SK-N-SH treated with all-trans-retinoic acid at 6 μM for 48 hours (cell line): Measurements from ENCODE around the gene PRDM7.

Source experiments
- ATAC-seq: fragments of 200-7000 bp; cut with Tn5 transposase; 3 replicates; pipeline ENCODE4 v1.9.1; 2020; ENCODE audit warnings: mild to moderate bottlenecking, moderate library complexity
- ARNTL ChIP-seq: fragments of 450-650 bp; formaldehyde crosslinking; IDR thresholded peaks from 2 replicates; pipeline ENCODE4 v1.5.0; 2020; ENCODE audit warnings: low read depth, mild to moderate bottlenecking, moderate library complexity, borderline replicate concordance
- BACH2 ChIP-seq: fragments of 250-450 bp; sonication (Bioruptor Pico); IDR thresholded peaks from 2 replicates; pipeline ENCODE4 v1.9.0; 2021; ENCODE audit warnings: mild to moderate bottlenecking, borderline replicate concordance
- CSDC2 ChIP-seq: fragments of 250-450 bp; sonication (Bioruptor Pico); IDR thresholded peaks from 2 replicates; pipeline ENCODE4 v1.5.0; 2020; ENCODE audit warnings: mild to moderate bottlenecking, moderate library complexity
- ESRRG ChIP-seq: fragments of 250-450 bp; sonication (Bioruptor Pico); IDR thresholded peaks from 2 replicates; pipeline ENCODE4 v1.6.1; 2021; ENCODE audit warnings: mild to moderate bottlenecking
- ISL1 ChIP-seq: fragments of 250-450 bp; sonication (Bioruptor Pico); IDR thresholded peaks from 2 replicates; pipeline ENCODE4 v2.1.2; 2022; ENCODE audit warnings: mild to moderate bottlenecking, moderate library complexity
- OSR1 ChIP-seq: fragments of 250-450 bp; sonication (Bioruptor Pico); IDR thresholded peaks from 2 replicates; pipeline ENCODE4 v1.8.0; 2022; ENCODE audit warnings: moderate library complexity, mild to moderate bottlenecking, inconsistent platforms
- PPARA ChIP-seq: fragments of 250-450 bp; sonication (Bioruptor Pico); IDR thresholded peaks from 2 replicates; pipeline ENCODE4 v1.5.0; 2020; ENCODE audit warnings: mild to moderate bottlenecking, borderline replicate concordance
- SNAI2 ChIP-seq: fragments of 250-450 bp; sonication (Bioruptor Pico); IDR thresholded peaks from 2 replicates; pipeline ENCODE4 v1.5.0; 2020; ENCODE audit warnings: mild to moderate bottlenecking, moderate library complexity
- TCF4 ChIP-seq: fragments of 250-450 bp; sonication (Bioruptor Pico); IDR thresholded peaks from 2 replicates; pipeline ENCODE4 v1.8.0; 2021; ENCODE audit warnings: mild to moderate bottlenecking, moderate library complexity, borderline replicate concordance
- ZC3H10 ChIP-seq: fragments of 250-450 bp; sonication (Bioruptor Pico); IDR thresholded peaks from 2 replicates; pipeline ENCODE4 v1.5.1; 2021; ENCODE audit warnings: mild to moderate bottlenecking, moderate library complexity
- ZFP3 ChIP-seq: fragments of 250-450 bp; sonication (Bioruptor Pico); IDR thresholded peaks from 2 replicates; pipeline ENCODE4 v1.5.0; 2020; ENCODE audit warnings: mild to moderate bottlenecking, moderate library complexity
- ZFP30 ChIP-seq: fragments of 450-650 bp; formaldehyde crosslinking; IDR thresholded peaks from 2 replicates; pipeline ENCODE4 v1.5.0; 2022; ENCODE audit warnings: mild to moderate bottlenecking, moderate library complexity
- ZNF565 ChIP-seq: fragments of 450-650 bp; formaldehyde crosslinking; conservative IDR thresholded peaks from 2 replicates; pipeline ENCODE4 v1.5.0; 2020; ENCODE audit warnings: low read depth, mild to moderate bottlenecking, moderate library complexity
- ZNF70 ChIP-seq: fragments of 450-650 bp; formaldehyde crosslinking; IDR thresholded peaks from 2 replicates; pipeline ENCODE4 v1.5.0; 2020; ENCODE audit warnings: mild to moderate bottlenecking, moderate library complexity
- ZNF8 ChIP-seq: fragments of 450-650 bp; formaldehyde crosslinking; IDR thresholded peaks from 2 replicates; pipeline ENCODE4 v1.5.0; 2020; ENCODE audit warnings: mild to moderate bottlenecking, moderate library complexity
- TF ChIP-seq, protein P1 (sequence below): fragments of 250-450 bp; sonication (Bioruptor Pico); IDR thresholded peaks from 2 replicates; pipeline ENCODE4 v1.5.1; 2020; ENCODE audit warnings: low read depth, mild to moderate bottlenecking, moderate library complexity
- TF ChIP-seq, protein P2 (sequence below): fragments of 250-450 bp; sonication (Bioruptor Pico); IDR thresholded peaks from 2 replicates; pipeline ENCODE4 v1.8.0; 2020; ENCODE audit warnings: mild to moderate bottlenecking, moderate library complexity, borderline replicate concordance
- TF ChIP-seq, protein P3 (sequence below): fragments of 250-450 bp; sonication (Bioruptor Pico); IDR thresholded peaks from 2 replicates; pipeline ENCODE4 v1.5.0; 2020; ENCODE audit warnings: mild to moderate bottlenecking, moderate library complexity
- TF ChIP-seq, protein P4 (sequence below): fragments of 250-450 bp; sonication (Bioruptor Pico); IDR thresholded peaks from 2 replicates; pipeline ENCODE4 v1.8.0; 2021; ENCODE audit warnings: low read depth, mild to moderate bottlenecking, moderate library complexity, borderline replicate concordance

Gene PRDM7

DNA sequence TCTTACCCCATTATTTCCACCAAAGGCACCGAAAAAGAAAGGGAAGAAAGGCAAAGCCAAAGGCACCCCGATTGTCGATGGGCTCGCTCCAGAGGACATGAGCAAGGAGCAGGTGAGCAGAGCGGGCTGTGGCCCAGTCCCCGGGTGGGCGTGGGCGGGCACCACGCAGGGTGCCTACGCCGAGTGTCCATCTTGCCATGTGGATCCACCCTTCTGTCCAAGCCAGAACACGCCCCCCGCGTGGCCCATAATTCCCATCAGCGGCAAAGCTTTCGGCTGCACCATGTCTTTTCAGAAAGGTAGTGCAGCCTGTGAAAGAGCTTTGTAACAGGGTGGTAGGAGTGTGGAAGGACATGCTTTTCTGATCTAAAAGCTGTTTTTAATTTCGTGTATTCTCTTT, 49.5 kb downstream of the PRDM7 start:
- TF ChIP-seq OSR1 (no peak), CSDC2 (CRISPR knock-in tag) (no peak)
- TF ChIP-seq, protein P1, sequence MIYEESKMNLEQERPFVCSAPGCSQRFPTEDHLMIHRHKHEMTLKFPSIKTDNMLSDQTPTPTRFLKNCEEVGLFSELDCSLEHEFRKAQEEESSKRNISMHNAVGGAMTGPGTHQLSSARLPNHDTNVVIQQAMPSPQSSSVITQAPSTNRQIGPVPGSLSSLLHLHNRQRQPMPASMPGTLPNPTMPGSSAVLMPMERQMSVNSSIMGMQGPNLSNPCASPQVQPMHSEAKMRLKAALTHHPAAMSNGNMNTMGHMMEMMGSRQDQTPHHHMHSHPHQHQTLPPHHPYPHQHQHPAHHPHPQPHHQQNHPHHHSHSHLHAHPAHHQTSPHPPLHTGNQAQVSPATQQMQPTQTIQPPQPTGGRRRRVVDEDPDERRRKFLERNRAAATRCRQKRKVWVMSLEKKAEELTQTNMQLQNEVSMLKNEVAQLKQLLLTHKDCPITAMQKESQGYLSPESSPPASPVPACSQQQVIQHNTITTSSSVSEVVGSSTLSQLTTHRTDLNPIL, result no peak
- TF ChIP-seq, all 23 proteins: peak for 0
- no peak for ATAC-seq

DNA sequence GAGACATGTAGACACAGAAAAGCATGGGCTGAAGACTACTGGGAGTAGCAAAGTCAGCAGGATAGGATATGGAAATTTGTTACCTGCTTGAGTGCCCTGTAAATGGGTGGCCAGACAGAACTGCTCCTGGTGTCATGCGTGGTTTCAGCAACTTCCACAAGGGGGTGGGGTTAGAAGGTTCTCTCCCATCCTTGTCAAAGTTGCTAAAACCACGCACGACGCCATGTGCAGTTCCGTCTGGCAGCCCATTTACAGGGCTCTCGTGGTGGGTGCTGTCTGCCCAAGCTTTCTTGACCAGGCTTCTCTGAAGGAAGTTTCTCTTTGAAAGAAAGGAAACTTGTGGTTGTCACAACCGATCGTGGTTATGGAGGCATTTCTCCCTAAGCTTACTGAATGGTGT, 51.0 kb downstream of the PRDM7 start:
- ATAC-seq, result no peak
- TF ChIP-seq ESRRG, result no peak
- TF ChIP-seq ZFP3 (CRISPR knock-in tag), result no peak
- TF ChIP-seq OSR1, result no peak
- no peak for TF ChIP-seq ZNF565 (CRISPR knock-in tag)

DNA sequence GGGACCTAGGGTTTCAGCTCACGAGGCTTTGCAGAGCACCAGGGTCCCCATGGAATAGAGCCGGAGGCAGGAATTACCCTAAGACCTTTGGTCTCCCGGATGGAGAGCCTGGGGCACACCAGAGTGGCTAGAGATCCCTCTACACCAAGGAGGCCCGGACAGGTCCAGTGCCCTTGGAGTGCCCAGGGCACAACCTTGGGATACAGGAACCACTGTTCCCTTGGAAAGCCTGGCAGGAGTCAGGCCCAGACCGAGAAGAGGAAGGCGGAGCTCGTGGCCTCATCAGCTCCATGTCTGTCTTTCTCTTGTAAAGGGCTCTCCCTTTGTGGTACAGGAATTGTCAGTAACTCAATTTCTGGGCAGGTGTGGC, 54.1 kb downstream of the PRDM7 start:
- TF ChIP-seq ZNF70 (CRISPR knock-in tag) (no peak), OSR1 (no peak), SNAI2 (no peak), ISL1 (CRISPR knock-in tag) (no peak), ZNF8 (CRISPR knock-in tag) (no peak), ARNTL (CRISPR knock-in tag) (no peak), ZFP30 (CRISPR knock-in tag) (no peak), BACH2 (CRISPR knock-in tag) (no peak), ZC3H10 (CRISPR knock-in tag) (no peak)
- TF ChIP-seq, protein P2, sequence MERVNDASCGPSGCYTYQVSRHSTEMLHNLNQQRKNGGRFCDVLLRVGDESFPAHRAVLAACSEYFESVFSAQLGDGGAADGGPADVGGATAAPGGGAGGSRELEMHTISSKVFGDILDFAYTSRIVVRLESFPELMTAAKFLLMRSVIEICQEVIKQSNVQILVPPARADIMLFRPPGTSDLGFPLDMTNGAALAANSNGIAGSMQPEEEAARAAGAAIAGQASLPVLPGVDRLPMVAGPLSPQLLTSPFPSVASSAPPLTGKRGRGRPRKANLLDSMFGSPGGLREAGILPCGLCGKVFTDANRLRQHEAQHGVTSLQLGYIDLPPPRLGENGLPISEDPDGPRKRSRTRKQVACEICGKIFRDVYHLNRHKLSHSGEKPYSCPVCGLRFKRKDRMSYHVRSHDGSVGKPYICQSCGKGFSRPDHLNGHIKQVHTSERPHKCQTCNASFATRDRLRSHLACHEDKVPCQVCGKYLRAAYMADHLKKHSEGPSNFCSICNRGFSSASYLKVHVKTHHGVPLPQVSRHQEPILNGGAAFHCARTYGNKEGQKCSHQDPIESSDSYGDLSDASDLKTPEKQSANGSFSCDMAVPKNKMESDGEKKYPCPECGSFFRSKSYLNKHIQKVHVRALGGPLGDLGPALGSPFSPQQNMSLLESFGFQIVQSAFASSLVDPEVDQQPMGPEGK, result no peak
- TF ChIP-seq, protein P3, sequence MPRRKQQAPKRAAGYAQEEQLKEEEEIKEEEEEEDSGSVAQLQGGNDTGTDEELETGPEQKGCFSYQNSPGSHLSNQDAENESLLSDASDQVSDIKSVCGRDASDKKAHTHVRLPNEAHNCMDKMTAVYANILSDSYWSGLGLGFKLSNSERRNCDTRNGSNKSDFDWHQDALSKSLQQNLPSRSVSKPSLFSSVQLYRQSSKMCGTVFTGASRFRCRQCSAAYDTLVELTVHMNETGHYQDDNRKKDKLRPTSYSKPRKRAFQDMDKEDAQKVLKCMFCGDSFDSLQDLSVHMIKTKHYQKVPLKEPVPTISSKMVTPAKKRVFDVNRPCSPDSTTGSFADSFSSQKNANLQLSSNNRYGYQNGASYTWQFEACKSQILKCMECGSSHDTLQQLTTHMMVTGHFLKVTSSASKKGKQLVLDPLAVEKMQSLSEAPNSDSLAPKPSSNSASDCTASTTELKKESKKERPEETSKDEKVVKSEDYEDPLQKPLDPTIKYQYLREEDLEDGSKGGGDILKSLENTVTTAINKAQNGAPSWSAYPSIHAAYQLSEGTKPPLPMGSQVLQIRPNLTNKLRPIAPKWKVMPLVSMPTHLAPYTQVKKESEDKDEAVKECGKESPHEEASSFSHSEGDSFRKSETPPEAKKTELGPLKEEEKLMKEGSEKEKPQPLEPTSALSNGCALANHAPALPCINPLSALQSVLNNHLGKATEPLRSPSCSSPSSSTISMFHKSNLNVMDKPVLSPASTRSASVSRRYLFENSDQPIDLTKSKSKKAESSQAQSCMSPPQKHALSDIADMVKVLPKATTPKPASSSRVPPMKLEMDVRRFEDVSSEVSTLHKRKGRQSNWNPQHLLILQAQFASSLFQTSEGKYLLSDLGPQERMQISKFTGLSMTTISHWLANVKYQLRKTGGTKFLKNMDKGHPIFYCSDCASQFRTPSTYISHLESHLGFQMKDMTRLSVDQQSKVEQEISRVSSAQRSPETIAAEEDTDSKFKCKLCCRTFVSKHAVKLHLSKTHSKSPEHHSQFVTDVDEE (CRISPR knock-in tag), result no peak
- TF ChIP-seq, protein P4, sequence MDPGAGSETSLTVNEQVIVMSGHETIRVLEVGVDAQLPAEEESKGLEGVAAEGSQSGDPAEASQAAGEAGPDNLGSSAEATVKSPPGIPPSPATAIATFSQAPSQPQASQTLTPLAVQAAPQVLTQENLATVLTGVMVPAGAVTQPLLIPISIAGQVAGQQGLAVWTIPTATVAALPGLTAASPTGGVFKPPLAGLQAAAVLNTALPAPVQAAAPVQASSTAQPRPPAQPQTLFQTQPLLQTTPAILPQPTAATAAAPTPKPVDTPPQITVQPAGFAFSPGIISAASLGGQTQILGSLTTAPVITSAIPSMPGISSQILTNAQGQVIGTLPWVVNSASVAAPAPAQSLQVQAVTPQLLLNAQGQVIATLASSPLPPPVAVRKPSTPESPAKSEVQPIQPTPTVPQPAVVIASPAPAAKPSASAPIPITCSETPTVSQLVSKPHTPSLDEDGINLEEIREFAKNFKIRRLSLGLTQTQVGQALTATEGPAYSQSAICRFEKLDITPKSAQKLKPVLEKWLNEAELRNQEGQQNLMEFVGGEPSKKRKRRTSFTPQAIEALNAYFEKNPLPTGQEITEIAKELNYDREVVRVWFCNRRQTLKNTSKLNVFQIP (CRISPR knock-in tag), result no peak
- peak; percentile 10 for ATAC-seq

DNA sequence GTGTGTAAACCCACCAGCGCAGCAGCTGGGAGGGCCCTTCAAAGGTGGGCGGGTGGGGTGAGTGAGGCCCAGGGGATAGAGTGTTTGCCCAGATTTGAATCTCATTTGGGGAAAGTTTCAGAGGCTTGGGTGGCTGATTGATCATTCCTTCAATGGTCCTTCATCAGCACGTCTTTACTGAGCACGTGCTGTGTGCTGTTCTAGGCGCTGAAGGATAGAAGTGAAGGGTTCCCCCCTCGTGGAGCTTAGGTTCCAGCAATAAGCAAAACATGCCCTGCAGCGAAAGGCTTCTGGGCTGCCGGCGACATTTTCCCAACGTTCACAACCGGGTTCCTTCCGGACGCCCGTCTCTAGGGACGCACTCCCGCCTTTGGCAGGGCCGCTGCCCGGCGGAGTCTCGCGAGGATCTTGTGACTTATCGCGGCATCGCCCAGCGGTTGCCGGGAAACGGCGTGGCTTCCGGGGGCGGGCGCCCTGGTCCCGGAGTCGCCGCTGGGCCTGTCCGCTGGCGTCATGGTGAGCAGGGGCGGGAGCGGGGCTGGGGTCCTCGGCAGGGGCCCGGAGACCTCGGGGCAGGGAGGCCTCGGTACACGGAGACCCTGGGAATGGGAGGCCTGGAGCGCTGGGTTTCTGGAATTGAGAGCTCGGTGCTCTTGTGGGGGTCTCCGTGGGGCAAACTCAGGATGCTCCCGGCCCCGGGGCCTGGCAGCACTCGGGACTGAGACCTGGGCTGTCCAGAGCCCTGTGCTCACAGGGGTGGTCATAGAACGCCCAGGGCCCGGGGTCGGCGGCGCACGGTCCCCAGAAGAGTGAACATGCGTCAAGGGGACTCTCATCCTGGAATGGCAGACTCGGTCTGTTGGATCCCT, 54.7 kb downstream of the PRDM7 start:
- TF ChIP-seq ZNF565 (CRISPR knock-in tag) (no peak), BACH2 (CRISPR knock-in tag) (no peak), ZNF8 (CRISPR knock-in tag) (no peak), OSR1 (no peak), ARNTL (CRISPR knock-in tag) (no peak), TCF4 (no peak), ZFP3 (CRISPR knock-in tag) (no peak), PPARA (CRISPR knock-in tag) (no peak), CSDC2 (CRISPR knock-in tag) (no peak), ESRRG (no peak), ZC3H10 (CRISPR knock-in tag) (no peak), ISL1 (CRISPR knock-in tag) (no peak)
- TF ChIP-seq, protein P3 (CRISPR knock-in tag), result no peak
- ATAC-seq, result peak; percentile 87
